ENCODE data around the gene DSC1.
"Not testable (repeated sequence)": the region's sequence is repeated elsewhere in the genome, so short reads cannot be mapped to it uniquely, and the experiment has no call there.

Gene DSC1, protein sequence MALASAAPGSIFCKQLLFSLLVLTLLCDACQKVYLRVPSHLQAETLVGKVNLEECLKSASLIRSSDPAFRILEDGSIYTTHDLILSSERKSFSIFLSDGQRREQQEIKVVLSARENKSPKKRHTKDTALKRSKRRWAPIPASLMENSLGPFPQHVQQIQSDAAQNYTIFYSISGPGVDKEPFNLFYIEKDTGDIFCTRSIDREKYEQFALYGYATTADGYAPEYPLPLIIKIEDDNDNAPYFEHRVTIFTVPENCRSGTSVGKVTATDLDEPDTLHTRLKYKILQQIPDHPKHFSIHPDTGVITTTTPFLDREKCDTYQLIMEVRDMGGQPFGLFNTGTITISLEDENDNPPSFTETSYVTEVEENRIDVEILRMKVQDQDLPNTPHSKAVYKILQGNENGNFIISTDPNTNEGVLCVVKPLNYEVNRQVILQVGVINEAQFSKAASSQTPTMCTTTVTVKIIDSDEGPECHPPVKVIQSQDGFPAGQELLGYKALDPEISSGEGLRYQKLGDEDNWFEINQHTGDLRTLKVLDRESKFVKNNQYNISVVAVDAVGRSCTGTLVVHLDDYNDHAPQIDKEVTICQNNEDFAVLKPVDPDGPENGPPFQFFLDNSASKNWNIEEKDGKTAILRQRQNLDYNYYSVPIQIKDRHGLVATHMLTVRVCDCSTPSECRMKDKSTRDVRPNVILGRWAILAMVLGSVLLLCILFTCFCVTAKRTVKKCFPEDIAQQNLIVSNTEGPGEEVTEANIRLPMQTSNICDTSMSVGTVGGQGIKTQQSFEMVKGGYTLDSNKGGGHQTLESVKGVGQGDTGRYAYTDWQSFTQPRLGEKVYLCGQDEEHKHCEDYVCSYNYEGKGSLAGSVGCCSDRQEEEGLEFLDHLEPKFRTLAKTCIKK

DNA sequence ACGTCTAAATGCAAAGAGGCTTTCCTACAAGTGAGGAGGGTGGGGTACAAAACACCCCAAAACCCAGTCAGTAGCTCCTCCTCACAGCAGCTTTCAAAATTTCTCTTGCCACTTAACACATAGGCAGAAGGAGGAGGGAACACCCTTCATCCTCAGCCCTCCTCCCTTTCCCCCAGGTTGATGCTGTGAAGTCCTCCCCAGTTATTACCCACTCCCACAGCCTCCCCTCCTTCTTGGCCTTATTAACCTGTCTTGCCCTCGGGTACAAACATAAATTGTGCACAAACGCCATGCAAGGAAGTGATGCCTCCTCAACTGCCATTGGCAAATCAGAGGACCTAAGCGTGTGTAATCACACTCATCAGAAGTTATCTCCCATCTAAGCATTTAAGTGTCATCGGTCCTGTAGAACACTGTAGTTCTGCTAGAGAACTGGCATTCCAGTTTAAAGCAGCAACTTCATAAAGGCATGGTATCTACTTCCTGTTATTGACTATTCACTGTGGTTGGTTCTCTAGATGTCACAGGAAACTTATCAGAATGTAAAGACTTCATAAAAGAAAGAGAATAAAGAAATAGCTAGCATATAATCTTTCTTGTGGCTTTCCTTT is at the start of gene DSC1:
Gene DSC1 (minus strand): TSS at position 32 of the 611 bp plus-strand sequence. CDS start 262 bp downstream, outside the sequence.
- no peak for DNase-seq

DNA sequence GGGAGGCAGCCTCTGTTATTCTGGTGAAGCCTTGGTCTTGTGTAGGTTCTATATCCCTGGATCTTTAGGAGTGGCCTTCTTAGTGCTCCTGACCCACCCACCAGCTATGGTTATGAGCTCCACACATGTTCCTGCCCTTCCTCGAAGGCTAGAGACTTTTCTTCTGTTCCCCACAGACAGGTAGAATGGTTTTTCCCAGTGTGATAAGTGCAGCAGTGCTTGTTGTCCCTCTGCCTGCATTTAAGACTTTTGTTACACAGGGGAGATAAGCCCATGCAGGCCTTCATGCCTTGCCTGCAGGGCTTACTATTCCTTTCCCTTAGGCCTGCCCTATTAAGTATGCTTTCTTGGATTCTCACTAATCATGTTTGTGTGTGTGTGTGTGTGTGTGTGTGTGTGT is 48.4 kb upstream of the DSC1 start:
- no peak for DNase-seq

DNA sequence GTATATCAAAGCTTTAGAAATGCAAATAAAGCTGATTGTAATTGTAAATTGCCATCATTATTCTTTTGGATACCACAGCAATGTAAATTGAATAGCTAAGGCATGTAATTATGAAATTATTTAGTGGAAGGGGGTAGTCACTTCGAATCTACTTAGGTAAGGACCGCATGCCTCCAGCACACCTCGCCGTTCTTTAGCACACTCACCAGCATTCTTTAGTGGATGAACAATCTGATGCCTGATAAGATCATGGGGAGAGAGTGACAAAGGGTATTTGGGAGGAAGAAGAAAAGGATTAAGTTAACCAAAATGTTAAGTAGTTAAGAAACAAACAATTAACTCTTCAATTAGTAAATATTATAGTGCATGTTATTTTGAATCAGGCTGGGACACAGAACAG is 46.4 kb upstream of the DSC1 start:
- no peak for DNase-seq

DNA sequence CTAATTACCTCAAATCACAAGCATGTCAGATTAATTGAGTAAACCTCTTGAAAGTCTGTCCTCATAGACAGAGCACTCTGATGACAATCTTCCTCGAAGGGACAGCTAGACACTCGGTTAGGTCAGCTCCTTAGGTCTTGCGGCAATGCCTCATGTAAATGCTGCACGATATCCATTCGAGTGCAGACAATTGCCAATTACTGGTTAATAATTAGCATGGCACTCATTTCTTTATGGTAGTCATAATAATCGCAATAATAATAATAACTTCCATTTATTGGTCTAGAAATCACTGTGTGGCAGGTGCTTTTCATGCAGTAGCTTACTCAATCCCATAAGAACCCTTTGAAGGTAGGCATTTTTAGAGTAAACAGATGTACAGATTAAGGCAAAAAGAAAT is 44.7 kb upstream of the DSC1 start:
- no peak for DNase-seq

DNA sequence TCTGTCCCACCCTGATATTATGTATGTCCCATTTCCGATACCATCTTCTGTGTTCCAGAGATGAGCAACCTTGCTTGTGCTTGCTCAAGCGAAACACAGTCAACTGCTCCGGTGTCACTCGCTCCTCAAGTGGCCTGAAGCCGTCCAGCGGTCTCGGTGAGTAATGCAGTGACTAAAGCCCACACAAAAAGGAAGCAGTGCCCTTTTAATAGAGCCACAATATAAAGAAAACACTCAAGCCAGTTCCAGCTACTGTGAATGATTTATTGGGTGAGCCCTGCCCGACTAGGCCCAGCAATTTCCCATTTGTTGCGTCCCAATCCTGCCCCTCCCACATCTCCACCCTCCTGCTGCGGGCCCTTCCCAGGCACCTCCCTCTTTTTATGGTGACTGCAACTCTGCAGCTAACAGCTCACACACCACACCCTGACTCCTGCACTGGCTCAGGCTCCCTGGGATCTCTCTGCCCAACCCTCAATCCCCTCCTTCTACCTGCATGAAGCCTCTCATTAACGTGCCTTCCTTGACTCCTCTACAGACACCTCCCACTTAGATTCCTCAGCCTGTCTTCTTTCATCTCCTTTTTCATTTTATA is 44.2 kb upstream of the DSC1 start:
- no peak for DNase-seq

DNA sequence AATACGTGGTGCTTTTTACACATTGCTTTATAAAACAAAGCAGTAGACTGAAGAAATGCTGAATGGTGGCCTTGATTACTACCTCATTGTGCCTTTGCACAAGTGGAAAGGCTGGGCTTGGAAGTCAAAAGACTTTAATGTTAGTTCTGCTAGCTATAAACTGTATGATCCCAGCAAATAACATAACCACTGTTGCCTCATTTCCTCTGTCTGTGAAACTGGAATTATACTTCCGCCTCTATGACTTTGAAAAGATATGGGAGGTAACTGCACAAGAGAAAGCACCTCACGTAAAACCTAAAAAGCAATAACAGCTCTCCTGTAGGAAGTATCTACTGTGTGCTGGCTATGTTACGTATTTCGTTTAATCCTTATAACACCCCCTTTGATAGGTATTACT is 43.4 kb upstream of the DSC1 start:
- no peak for DNase-seq

DNA sequence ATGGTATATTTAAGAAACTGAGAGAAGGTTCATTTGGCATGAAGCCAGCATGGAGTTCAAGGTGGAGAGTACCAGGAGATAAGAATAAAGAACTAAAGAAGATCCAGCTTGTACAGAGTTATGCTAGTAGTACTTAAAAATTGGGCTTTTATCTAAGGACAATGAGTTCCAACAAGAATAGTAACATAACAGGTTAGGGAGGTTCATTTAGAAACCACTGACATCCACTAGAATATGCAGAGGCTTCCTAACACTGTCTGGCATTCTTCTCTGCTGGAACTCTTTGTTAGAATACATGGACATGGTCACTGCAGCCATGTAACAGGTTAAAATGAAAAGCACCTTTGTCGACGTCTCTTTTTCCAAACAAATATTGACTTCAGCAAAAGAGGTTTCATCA is 42.6 kb upstream of the DSC1 start:
- DNase-seq, result no peak

DNA sequence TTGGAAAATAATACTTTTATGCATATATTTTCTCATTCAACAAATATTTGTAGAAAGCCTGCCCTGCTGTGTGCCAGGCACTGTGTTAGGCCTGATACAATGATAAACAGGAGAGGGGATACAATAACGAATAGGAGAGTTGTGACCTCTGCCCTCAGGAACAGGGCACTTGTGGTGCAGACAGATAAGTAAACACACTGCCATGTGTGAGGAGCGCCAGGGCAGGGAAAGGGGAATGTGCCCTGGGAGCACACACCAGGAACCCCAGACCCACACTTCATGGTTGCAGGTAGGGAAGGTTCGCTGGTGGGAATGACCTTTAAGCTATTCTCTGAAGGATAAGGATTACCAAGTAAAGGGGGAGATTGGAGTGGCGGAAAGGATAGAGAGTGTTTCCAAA is 42.2 kb upstream of the DSC1 start:
- DNase-seq, result no peak

DNA sequence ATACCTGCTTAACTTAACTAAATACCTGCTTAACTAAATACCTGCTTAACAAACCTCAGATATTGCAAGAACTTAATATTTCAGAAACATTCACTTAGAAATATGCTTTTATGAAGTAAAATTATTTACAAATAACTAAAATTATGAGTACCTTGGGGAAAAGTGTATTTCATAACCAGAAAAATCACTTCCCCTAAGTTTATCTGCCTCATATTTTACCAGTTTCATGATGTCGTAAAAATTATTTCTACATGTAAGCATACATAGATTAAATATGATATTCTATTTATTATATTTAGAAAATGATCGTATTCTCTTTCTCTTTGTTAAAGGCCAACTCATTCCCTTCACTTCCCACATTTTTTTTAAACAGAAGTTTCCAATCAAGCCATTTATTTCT is 41.5 kb upstream of the DSC1 start:
- DNase-seq, result no peak

DNA sequence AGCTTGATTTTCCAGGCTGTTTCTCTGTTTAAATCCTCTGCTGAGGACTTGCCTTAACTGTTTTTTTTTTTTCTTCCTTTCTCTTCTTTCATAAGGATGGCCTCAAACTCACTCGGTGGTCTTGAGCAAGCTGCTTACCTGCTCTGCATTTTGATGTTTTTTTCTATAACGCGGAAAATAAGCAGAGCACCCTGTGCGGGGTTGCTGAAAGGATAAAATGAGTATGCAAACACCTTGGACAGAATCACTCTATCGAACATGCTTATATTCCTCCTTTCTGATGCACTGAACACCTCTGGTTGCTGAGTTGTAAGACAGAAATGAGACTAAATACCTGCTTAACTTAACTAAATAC is 41.1 kb upstream of the DSC1 start:
- DNase-seq, result no peak

DNA sequence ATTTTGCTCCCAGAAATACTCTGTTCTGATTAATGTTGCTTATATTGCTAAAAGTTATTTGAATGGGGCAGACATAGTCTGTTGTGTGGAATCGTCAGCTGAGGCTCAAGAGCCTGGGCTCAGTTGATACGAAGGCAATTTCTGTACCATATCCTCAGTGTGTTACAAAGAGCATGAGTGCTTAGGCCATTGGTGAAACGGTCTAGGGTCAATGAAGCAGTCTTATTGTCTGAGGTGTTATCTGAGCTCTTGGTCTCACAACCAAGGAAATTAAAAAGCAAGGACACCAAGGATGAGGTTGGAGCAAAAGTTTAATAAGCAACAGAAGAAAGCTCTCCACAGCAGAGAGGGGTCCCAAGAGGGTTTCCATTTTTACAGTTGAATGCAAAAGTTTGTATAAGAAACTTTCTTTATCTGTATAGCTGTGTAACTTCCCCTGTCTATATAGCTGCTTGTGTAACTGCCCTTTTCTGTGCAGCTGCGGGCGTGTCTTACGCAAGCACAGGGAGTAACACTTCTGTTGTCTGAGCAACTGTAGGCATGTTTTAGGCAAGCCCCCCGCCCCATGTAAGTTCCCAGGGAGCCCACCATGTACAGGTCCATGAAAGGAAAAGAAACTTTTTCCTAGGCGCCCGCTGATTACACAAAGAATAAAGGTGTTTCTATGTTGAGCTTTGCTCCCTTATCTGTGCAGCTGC is 40.6 kb upstream of the DSC1 start:
- no peak for DNase-seq

DNA sequence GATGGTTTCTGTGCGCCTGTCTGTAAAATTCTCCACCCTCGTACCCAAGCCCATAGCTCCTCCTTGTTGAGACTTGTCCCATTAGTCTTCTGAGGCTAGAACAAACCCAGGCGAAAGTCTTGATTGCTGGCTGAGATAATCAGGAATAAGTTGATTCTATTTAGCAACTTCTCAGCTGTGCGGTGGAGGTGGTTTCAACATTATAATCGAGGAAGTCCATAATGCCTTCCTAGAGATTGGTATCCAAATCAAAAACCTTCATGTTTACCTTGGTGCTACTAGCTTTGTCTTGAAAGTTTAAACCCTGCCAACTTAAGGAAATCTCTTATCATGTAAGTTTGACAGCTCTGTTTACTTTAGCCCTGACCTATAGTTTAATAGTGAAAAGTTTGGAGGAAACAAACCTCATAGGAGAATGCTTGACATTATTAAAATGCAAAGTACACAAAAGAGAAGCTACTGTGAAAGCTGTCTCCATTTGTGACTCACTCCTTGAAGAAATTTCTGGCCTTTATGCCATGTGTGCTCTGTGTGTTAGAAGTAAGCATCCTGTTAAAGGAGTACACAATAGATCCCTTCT is 36.6 kb upstream of the DSC1 start:
- DNase-seq, result no peak

DNA sequence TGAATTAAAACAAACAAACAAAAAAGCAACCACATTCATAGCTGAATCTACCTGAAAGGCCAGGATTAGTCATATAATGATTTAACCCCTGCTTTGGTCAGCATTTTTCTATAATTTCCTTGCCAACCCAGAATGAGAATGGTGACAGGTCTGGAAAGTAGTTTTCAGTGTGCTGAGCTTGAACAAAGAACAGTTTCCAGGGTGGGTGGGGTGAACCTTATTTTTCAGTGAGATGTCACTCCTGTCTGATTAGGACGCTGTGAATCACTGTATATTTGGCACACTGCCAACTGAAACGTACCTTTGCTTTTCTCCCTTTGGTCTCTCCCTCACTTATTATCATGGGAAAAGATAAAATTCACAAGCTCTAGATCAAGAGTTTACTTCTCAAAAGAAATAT is 35.0 kb upstream of the DSC1 start:
- DNase-seq, result no peak

DNA sequence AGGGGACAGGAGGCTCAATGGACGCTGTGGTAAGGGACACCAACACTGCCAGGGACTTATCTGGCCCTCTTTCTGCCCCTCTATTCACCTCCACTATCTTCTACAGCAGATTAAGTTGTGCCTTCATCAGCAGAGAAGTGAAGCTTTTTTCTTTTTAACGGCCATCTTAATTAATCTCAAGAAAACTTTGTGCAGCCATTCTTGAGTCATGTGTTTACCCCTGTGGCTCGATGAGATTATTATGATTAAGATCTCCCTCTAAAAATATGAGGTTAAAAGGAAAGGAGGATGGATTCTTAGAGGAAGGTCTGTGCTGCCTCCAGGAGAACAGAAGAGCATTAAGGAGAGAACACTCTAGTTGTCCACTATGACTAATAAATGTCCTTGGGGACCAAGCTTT is 32.4 kb upstream of the DSC1 start:
- no peak for DNase-seq

DNA sequence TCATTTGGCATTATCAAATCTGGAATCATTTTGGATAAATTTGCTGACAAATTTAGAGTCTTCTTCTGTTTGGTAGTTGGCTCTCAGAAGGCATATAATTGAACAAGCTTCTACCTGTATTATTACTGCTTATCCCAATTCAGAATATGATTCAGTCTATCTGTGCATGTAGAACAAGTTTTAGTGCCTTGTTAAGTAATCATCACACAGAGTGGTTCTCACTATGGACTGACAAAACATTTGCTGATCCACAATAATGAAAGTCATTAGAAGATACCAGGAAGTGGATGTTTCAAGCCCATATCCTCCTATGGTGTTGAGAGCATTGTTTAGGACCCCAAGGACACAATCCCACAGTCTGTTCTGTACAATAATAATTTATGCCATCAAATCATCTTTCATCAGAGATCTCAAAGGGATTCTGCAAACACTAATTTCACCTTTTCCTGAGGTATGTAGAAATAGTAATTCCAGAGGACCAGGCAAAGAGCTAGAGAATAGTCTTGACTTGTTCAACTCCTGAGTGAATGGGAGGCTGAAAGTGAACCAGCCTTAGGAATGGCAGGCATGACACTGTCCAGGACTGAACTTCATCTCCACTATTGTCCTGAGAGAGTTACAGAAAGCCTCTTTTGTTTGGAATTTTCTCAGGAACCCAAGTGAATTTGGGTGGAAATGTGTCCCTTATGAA is 29.6 kb upstream of the DSC1 start:
- DNase-seq, result no peak

DNA sequence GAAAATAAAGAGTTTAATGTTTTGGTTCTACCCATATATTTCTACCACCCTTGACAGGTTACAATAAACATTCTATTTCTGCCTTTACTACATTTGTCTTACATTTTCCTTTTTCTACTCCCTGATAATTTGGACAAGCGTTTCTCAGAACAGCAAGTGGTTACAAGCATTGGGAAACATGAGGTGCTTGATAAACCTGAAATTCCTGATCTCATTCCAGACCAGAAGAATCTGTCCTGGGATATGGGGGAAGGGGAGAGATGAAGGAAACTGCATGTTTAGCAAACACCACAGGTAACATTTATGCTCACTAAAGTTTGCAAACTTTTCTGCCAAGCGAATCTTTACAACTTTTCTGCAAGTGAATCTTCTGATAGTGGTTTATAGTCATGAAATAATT is 28.3 kb upstream of the DSC1 start:
- DNase-seq, result no peak

DNA sequence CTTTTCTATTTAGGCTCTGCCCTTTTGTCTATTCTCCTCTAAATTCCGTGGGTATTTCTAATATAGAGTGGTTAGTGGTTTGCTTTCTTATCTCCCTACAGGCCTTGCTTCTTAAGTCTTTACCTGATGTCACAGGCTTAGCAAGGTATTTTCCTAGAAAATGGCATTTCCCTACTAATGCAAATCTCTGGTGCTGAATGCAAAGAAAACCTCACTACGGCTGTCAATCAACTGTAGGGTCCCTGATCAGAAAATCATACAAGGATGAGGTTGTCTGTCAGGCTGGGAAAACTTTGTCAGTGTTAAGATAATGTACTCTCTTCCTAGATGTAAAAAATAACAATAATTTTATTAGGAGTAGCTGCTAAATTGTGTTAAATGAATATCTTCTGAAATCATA is 27.1 kb upstream of the DSC1 start:
- no peak for DNase-seq

DNA sequence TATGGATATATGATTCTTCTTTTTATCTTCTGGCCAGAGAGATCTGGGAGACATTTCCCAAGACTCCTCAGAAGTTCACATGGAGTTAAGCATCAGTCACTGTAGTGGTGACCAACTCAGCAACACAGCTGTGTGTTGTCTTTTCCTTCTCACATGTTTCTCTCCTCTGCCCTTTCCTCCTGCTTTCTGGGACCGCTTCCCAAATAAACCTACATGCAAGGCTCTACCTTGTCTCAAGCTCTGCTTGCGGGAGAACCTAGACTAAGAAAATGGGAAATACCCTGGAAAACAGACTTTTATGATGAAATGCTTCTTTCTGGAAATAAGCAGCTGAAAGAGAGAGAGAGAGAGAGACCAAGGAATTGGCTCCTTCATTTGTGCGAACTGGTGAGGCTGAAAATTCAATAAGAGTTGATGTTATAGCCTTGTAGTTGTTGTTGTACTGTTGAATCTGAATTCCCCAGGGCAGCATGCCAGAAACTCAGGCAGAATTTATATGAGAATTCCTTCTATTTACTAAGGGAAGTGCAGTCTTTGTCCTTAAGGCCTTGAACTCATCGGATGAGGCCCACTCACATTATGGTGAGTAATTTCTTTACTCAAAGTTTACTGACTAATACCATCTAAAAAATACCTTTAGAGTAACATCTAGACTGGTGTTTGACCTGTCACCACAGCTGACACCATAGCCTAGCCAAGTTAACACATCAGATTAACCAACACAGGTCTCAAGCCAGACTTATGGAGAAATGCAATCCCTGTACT is 22.7 kb upstream of the DSC1 start:
- DNase-seq, result no peak

DNA sequence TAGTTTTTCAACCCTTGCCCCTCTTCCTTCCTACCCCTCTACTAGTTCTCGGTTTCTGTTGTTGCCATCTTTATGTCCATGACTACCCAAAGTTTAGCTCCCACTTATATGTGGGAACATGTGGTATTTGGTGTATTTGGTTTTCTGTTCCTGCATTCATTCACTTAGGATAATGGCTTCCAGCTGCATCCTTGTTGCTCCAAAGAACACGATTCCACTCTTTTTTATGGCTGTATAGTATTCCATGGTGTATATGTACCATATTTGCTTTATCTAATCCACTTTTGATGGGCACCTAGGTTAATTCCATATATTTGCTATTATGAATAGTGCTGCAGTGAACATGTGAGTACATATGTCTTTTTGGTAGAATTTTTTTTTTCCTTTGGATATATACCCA is 20.6 kb upstream of the DSC1 start:
- DNase-seq, result no peak

DNA sequence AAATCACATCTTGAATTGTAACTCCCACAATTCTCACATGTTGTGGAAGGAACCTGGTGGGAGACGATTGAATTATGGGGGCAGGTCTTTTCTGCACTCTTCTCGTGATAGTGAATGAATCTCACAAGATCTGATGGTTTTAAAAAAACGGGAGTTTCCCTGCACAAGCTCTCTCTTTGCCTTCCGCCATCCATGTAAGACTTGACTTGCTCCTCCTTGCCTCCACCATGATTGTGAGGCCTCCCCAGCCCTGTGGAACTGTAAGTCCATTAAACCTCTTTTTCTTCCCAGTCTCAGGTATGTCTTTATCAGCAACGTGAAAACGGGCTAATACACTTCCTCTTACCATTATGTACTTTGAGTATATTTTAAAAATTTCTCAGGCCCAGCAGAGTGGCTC is 14.7 kb upstream of the DSC1 start:
- DNase-seq, result not testable (repeated sequence)

DNA sequence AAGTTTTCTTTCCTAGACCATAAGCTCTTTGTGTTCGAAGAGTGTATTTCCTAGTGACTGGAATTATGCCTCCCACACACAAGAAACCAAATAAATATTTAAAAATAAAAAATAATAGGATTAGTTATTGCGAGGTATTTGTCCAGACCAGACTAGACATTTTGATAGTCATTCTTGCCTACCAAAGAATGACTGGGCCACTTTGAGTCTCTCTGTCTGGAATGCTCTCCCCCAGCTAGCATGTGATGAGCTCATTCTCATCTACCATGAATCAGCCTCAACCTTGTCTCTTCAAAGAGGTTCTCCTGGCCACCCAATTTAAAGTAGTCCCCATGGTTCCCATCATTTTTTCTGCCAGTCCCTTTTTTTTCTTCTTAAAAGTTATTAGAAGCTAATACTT is 13.9 kb upstream of the DSC1 start:
- DNase-seq, result no peak

Measured in NCI-H1048 (cell line).